Activated naive CD4-positive, alpha-beta T cell treated with anti-CD3 and anti-CD28 coated beads, Interleukin-2, amount 50 U/mL, for 72 hours (primary cell): ENCODE measurements around the gene EMID1. TPM values are rescaled to one million over a fixed set of nuclear protein-coding genes. Genes with fewer than 3 reads are reported as not detected.
A peak's percentile ranks its signal among the peaks of the same experiment; 100 is the strongest.
"Not testable (repeated sequence)": the region's sequence is repeated elsewhere in the genome, so short reads cannot be mapped to it uniquely, and the experiment has no call there.

Experiments used
- ATAC-seq, 2 donors: fragments of 150-1000 bp; cut with Tn5 transposase; 2 replicates each; pipeline ENCODE4 v1.10.0; 2021; ENCODE audit warnings: mild to moderate bottlenecking in 2 of 2, moderate library complexity in 2 of 2
- DNase-seq, 2 donors: peaks; one replicate each; pipeline ENCODE4 v3.0.0; 2021 to 2022; ENCODE audit warnings: low spot score in 2 of 2
- H3K27ac Mint-ChIP-seq, 2 donors: one replicate each; pipeline ENCODE4 v1.8.0; 2022; ENCODE audit warnings: mild to moderate bottlenecking in 2 of 2, mixed read lengths in 2 of 2
- H3K36me3 Mint-ChIP-seq, 2 donors: one replicate each; pipeline ENCODE4 v1.8.0; 2022; ENCODE audit warnings: mixed read lengths in 2 of 2
- H3K9me3 Mint-ChIP-seq, 2 donors: one replicate each; pipeline ENCODE4 v1.8.0; 2022; ENCODE audit warnings: mixed read lengths in 2 of 2
- total RNA-seq, 2 donors: library from RNA; stranded (reverse); gene quantifications; one replicate each; pipeline ENCODE4 v1.2.3, GENCODE V29; 2022

Gene EMID1
- total RNA-seq, 2 donors from 2014 or later = 0.41 TPM; not detected in 1

- not testable (repeated sequence) for DNase-seq, ATAC-seq, H3K27ac Mint-ChIP-seq
- peaks cover 8 to 29% of the 10 kb centered on the region in 2 donors for H3K36me3 Mint-ChIP-seq
- peaks cover 4 to 12% of the 10 kb centered on the region in 2 donors for H3K9me3 Mint-ChIP-seq
Measured at GRCh38 chr22:29240481-29240880, 34.8 kb downstream of the EMID1 start.

- no peak for DNase-seq
- ATAC-seq = no peak
- Mint-ChIP-seq H3K36me3 (peaks cover 8 to 25% of the 10 kb centered on the region in 2 donors), H3K27ac (no peak overlapping the region), H3K9me3 (peaks cover 4 to 8% of the 10 kb centered on the region in 2 donors)
Measured at GRCh38 chr22:29243874-29244446, 38.3 kb downstream of the EMID1 start.

DNA sequence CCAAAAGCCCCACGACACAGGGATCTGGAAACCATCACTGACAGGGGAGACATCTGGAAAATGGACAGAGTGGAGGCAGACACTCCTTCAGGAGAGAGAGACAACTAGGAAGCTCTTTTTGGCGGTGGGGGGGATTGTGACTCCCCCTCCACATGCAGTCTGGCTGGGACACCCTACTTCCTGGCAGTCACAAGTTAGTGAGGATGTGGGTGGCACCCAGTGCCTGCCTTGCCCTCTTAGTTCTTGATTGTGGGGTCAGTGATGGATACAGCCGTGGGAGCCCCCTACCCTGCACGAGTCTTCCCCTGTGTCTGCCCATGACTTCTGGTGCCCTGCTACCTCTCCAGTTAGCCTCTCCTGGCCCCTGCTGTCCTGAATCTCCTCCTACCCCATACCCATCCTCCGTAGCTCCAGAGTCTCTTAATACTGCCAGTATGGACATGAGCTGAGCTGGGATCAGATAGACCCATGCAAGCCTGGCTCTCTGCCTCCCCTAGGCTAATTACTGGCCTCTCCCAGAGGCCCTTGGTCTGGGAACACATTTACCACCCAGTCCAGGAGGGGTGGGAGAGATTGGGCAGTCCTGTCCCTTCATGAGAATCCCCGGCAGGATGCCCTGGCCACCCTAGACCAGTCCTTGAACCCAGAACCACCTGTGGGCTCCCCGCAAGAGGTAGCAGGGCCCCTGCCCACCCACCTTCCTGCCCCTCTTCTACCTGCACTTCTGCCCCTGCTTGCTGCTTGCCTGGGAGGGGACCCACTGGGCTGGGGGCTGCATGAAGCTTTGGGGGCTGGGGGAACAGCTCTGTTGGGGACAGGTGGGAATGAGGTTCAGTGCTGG is 39.3 kb downstream of the EMID1 start:
- Mint-ChIP-seq H3K27ac (no peak overlapping the region), H3K36me3 (peaks cover 8 to 16% of the 10 kb centered on the region in 2 donors), H3K9me3 (peaks cover 0 to 5% of the 10 kb centered on the region in 2 donors)
- peak; percentile 16 to 32 for ATAC-seq
- no peak for DNase-seq

GRCh38 chr22:29245626-29246385 is 40.1 kb downstream of the EMID1 start:
- H3K27ac Mint-ChIP-seq = no peak overlapping the region
- peaks cover 8 to 13% of the 10 kb centered on the region in 2 donors for H3K36me3 Mint-ChIP-seq
- peak; percentile 88 to 89 for ATAC-seq
- peak in 1 of 2 donors; percentile 76 for DNase-seq
- peaks cover 0 to 5% of the 10 kb centered on the region in 2 donors for H3K9me3 Mint-ChIP-seq

- H3K27ac Mint-ChIP-seq, ATAC-seq, DNase-seq, H3K9me3 Mint-ChIP-seq, H3K36me3 Mint-ChIP-seq: not testable (repeated sequence)
Measured at GRCh38 chr22:29247891-29248290, 42.2 kb downstream of the EMID1 start.

- DNase-seq (peak in 1 of 2 donors; percentile 16), ATAC-seq (no peak)
- Mint-ChIP-seq H3K36me3 (no peaks in the 10 kb centered on the region), H3K27ac (no peak overlapping the region), H3K9me3 (no peaks in the 10 kb centered on the region)
Measured at GRCh38 chr22:29251265-29251664, 45.6 kb downstream of the EMID1 start.

GRCh38 chr22:29251981-29252911 is 46.5 kb downstream of the EMID1 start:
- ATAC-seq (no peak), DNase-seq (peak in 1 of 2 donors; percentile 46)
- Mint-ChIP-seq H3K9me3 (no peaks in the 10 kb centered on the region), H3K27ac (no peak overlapping the region), H3K36me3 (no peaks in the 10 kb centered on the region)

- H3K36me3 Mint-ChIP-seq = no peaks in the 10 kb centered on the region
- no peaks in the 10 kb centered on the region for H3K9me3 Mint-ChIP-seq
- H3K27ac Mint-ChIP-seq = no peak overlapping the region
- DNase-seq (peak in 1 of 2 donors; percentile 7), ATAC-seq (no peak)
Measured at GRCh38 chr22:29253561-29254285, 48.0 kb downstream of the EMID1 start.

- DNase-seq = peak in 1 of 2 donors; percentile 26
- H3K27ac Mint-ChIP-seq = no peak overlapping the region
- H3K9me3 Mint-ChIP-seq = no peaks in the 10 kb centered on the region
- H3K36me3 Mint-ChIP-seq = no peaks in the 10 kb centered on the region
- ATAC-seq = peak in 1 of 2 donors; percentile 26
Measured at GRCh38 chr22:29254286-29254660, 48.6 kb downstream of the EMID1 start.

DNA sequence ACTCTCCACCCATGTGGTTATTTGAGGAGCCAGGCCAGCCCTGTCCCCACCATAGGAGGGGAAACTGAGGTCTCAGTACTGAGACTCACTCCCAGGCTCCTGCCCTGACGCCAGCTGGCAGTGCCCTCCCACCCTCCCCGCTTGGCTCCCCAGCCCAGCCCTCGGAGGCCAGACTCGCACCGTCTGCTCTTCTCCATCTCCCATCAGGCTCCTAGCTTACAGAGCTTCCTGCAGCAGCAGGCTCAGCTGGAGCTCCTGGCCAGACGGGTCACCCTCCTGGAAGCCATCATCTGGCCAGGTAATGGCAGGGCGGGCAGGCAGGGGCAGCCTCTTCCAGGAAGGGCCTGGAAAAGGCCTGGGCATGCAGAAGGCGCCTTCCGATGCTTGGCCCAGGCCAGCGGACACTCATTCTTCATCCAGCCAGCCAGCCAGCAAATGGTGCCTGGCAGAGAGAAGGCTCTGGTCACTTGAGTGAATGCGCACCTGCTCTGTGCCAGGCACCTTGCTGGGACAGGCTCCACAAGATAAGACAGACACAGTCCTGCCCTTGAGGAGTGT is 49.4 kb downstream of the EMID1 start:
- Mint-ChIP-seq H3K36me3 (no peaks in the 10 kb centered on the region), H3K27ac (peak overlapping the region in 1 of 2 donors; percentile 56), H3K9me3 (no peaks in the 10 kb centered on the region)
- peak in 1 of 2 donors; percentile 31 for DNase-seq
- no peak for ATAC-seq

DNA sequence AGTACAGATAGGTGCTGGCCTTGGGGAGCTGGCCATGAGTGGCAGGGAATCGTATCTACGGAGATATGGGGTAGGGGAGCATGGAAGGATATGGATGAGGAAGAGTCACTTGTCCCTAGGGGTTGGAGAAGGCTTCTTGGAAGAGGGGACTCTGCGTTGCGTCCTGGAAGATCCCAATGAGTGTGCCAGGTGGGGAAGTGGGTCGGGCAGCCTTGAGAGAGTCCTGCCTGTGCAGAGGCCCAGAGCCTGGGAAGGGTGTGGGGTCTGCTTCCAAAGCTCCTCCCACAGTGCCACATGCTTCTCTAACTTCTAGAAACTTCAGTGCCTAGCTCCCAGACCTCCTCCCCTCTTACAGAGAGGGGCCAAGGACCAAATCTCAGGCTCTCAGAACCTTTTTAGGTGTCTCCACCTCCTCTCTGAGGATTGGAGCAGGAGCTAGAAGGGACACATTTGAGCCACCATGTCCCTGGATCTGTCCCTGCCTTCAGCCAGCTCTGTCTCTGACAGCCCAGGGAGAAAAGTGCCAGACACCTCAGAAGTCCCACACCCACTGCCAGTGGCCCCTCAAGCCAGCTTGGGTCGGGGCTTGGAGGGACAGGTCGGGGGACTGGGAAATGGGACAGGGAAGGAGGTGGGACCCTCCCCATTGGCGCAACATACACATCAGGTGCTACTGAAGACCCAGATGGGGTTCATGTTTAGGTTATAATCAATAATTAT is 51.1 kb downstream of the EMID1 start:
- H3K36me3 Mint-ChIP-seq = no peaks in the 10 kb centered on the region
- DNase-seq (no peak), ATAC-seq (no peak)
- H3K27ac Mint-ChIP-seq = peak overlapping the region in 1 of 2 donors; percentile 21
- H3K9me3 Mint-ChIP-seq = no peaks in the 10 kb centered on the region

- peak overlapping the region in 1 of 2 donors; percentile 30 for H3K27ac Mint-ChIP-seq
- no peaks in the 10 kb centered on the region for H3K36me3 Mint-ChIP-seq
- ATAC-seq = no peak
Measured at GRCh38 chr22:29257751-29258181, 52.1 kb downstream of the EMID1 start.

DNA sequence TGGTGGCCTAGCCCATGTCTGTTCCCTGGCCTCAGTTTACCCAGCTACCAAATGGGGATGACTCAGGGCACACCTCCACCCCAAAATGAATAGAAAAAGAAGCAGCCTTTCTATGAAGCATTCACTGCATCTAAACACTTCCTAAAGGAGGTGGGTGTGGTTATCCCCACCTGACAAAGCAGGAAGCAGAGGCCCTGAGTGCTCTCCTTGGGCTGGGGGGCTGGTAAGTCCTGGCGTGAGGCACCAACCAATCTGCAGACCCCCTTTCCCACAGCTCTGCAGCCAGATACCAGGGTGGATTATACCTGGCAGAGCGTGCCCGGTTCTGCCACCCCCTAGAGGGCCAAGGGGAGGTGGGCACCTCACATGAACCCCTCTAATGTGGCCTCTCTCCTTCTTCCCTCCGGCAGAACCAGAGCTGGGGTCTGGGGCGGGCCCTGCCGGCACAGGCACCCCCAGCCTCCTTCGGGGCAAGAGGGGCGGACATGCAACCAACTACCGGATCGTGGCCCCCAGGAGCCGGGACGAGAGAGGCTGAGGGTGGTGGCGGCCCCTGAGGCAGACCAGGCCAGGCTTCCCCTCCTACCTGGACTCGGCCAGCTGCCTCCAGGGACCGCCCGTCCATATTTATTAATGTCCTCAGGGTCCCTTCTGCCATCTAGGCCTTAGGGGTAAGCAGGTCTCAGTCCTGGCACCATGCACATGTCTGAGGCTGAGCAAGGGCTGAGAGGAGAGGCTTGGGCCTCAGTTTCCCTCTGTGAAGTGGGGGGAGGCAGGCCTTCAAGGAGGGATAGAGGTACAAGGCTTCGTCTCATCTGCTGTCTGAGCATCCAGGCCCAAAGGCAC is 52.9 kb downstream of the EMID1 start:
- peak overlapping the region; percentile 30 to 33 for H3K27ac Mint-ChIP-seq
- H3K9me3 Mint-ChIP-seq = no peaks in the 10 kb centered on the region
- DNase-seq (no peak), ATAC-seq (no peak)
- H3K36me3 Mint-ChIP-seq = no peaks in the 10 kb centered on the region

More at GRCh38 chr22:29257751-29258181, 52.1 kb downstream of the EMID1 start:
- H3K9me3 Mint-ChIP-seq = no peaks in the 10 kb centered on the region
- DNase-seq = no peak
